Endothelial cell (in vitro differentiated cells): ENCODE results near the gene GNG8. TPM values are rescaled to one million over a fixed set of nuclear protein-coding genes. Genes with fewer than 3 reads are reported as not detected.
A peak's percentile ranks its signal among the peaks of the same experiment; 100 is the strongest.

ENCODE experiments used
- DNase-seq: peaks from one replicate; pipeline ENCODE4 v3.0.0; 2021; ENCODE audit warnings: low spot score
- H3K27ac Mint-ChIP-seq: one replicate; pipeline ENCODE4 v1.8.0; 2021; ENCODE audit warnings: mixed read lengths, inconsistent platforms; ENCODE audit not compliant: unreplicated experiment
- H3K27me3 Mint-ChIP-seq: one replicate; pipeline ENCODE4 v1.8.0; 2021; ENCODE audit warnings: mild to moderate bottlenecking, moderate library complexity, mixed read lengths, inconsistent platforms; ENCODE audit not compliant: unreplicated experiment
- H3K36me3 Mint-ChIP-seq: one replicate; pipeline ENCODE4 v1.8.0; 2021; ENCODE audit warnings: mild to moderate bottlenecking, low read depth, mixed read lengths, inconsistent platforms; ENCODE audit not compliant: unreplicated experiment
- H3K4me1 Mint-ChIP-seq: one replicate; pipeline ENCODE4 v1.8.0; 2021; ENCODE audit warnings: mild to moderate bottlenecking, mixed read lengths, inconsistent platforms; ENCODE audit not compliant: unreplicated experiment
- H3K4me3 Mint-ChIP-seq: one replicate; pipeline ENCODE4 v1.8.0; 2021; ENCODE audit warnings: mild to moderate bottlenecking, mixed read lengths, inconsistent platforms; ENCODE audit not compliant: unreplicated experiment
- H3K9me3 Mint-ChIP-seq: one replicate; pipeline ENCODE4 v1.8.0; 2021; ENCODE audit warnings: mixed read lengths, inconsistent platforms; ENCODE audit not compliant: unreplicated experiment
- total RNA-seq: library from RNA; stranded (reverse); fragmentation: NEBNext Ultra II Directional; extraction: Animal tissue kit (Norgen Biotek cat#: 25700); gene quantifications from one replicate; pipeline ENCODE4 v1.2.1, GENCODE V29; 2021; ENCODE audit not compliant: unreplicated experiment
- TF ChIP-seq, protein P1 (sequence below): fragments of 200-600 bp; sonication (generic); IDR thresholded peaks from one replicate; pipeline ENCODE4 v1.5.0; 2021; ENCODE audit warnings: antibody characterized with exemption; ENCODE audit not compliant: unreplicated experiment

Gene GNG8
- total RNA-seq, 1 donor from 2014 or later, result not detected

GRCh38 chr19:46660551-46661019 is 24.6 kb upstream of the GNG8 start:
- no peaks in the 10 kb centered on the region for H3K36me3 Mint-ChIP-seq
- H3K27ac Mint-ChIP-seq, result no peak overlapping the region
- peaks cover 11% of the 10 kb centered on the region for H3K4me1 Mint-ChIP-seq
- peaks cover 8% of the 10 kb centered on the region for H3K27me3 Mint-ChIP-seq
- no peak overlapping the region for H3K4me3 Mint-ChIP-seq
- TF ChIP-seq, protein P1, sequence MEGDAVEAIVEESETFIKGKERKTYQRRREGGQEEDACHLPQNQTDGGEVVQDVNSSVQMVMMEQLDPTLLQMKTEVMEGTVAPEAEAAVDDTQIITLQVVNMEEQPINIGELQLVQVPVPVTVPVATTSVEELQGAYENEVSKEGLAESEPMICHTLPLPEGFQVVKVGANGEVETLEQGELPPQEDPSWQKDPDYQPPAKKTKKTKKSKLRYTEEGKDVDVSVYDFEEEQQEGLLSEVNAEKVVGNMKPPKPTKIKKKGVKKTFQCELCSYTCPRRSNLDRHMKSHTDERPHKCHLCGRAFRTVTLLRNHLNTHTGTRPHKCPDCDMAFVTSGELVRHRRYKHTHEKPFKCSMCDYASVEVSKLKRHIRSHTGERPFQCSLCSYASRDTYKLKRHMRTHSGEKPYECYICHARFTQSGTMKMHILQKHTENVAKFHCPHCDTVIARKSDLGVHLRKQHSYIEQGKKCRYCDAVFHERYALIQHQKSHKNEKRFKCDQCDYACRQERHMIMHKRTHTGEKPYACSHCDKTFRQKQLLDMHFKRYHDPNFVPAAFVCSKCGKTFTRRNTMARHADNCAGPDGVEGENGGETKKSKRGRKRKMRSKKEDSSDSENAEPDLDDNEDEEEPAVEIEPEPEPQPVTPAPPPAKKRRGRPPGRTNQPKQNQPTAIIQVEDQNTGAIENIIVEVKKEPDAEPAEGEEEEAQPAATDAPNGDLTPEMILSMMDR, result no peak
- no peaks in the 10 kb centered on the region for H3K9me3 Mint-ChIP-seq
- no peak for DNase-seq

- H3K27me3 Mint-ChIP-seq, result peaks cover 11% of the 10 kb centered on the region
These were observed 24.1 kb upstream of the GNG8 start for GRCh38 chr19:46660008-46660517.

GRCh38 chr19:46659151-46660007 is 23.4 kb upstream of the GNG8 start:
- TF ChIP-seq, protein P1, result no peak
- Mint-ChIP-seq H3K4me3 (peak overlapping the region; percentile 68), H3K36me3 (no peaks in the 10 kb centered on the region), H3K9me3 (no peaks in the 10 kb centered on the region), H3K27ac (peak overlapping the region; percentile 44), H3K4me1 (peaks cover 14% of the 10 kb centered on the region), H3K27me3 (peaks cover 11% of the 10 kb centered on the region)
- DNase-seq, result peak; percentile 37

More at GRCh38 chr19:46660008-46660517, 24.1 kb upstream of the GNG8 start:
- TF ChIP-seq, protein P1, result no peak
- Mint-ChIP-seq H3K4me1 (peaks cover 12% of the 10 kb centered on the region), H3K9me3 (no peaks in the 10 kb centered on the region), H3K36me3 (no peaks in the 10 kb centered on the region), H3K27ac (peak overlapping the region; percentile 44), H3K4me3 (peak overlapping the region; percentile 68)
- DNase-seq, result no peak

DNA sequence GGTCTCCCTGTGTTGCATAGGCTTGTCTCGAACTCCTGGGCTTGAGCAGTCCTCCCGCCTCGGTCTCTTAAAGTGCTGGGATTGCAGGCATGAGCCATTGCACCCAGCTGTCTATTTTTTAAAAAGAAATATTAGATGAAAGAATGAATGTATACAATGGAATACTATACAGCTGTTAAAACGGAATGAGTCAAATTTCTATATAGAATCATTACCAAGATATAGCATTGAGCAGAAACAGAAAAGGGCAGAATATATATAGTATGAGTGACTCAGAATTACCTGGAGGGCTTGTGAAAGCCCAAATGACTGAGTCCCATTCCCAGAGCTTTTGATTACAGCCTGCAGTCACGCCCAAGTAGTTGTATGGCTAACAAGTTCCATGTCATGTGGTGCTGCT is 20.5 kb upstream of the GNG8 start:
- TF ChIP-seq, protein P1, result no peak
- Mint-ChIP-seq H3K27me3 (peaks cover 12% of the 10 kb centered on the region), H3K4me3 (no peak overlapping the region), H3K9me3 (no peaks in the 10 kb centered on the region), H3K4me1 (peaks cover 10% of the 10 kb centered on the region), H3K36me3 (no peaks in the 10 kb centered on the region), H3K27ac (no peak overlapping the region)
- no peak for DNase-seq
